Loucy (cell line): ENCODE results near the gene MVB12A.

Experiments used
- EZH2phosphoT487 ChIP-seq: fragments of 200-600 bp; IDR thresholded peaks from 2 replicates; pipeline ENCODE4 v1.6.1; 2018; ENCODE audit warnings: antibody characterized with exemption, mild to moderate bottlenecking, moderate library complexity, borderline replicate concordance
- TF ChIP-seq, protein P1 (sequence below): fragments of 200-600 bp; sonication (generic); conservative IDR thresholded peaks from 2 replicates; pipeline ENCODE4 v1.5.1; 2014; ENCODE audit warnings: mild to moderate bottlenecking, antibody characterized with exemption, low read length

DNA sequence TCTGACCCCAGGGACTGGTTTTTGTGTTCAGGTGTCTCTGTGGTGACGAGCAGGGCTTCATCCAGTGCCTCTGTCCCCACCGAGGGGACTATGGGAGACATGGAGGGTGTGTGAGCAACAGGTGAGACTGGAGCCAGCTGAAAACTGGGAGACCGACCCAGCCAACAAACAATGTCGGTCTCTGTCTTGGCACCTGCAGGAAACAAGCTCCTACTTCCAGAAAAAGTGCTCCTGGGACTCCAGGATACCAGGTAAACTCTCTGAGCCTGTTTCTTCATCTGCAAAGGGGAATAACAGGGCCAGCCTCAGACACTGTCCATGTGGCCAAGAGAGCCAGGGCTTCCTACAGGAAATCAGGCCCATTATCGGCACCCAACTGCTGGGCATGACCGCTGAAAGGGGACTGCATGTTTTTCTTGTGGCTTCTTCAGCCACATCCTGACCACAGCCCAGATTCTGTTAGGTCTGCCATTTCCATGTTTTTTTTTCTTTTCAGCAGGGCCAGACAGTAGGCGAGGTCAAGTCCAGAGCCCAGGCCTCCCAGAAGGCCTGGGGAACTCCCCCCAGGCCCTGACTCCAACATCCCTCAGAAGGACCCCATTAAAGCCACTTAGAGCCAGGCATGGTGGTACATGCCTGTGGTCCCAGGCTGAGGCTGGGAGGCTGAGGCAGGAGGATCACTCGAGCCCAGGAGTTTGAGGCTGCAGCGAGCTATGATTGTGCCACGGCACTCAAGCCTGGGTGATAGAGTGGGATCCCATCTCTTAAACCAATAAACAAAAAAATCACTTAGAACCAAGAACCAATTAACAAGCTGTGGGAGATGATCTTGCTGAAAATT is 13.6 kb upstream of the MVB12A start:
- TF ChIP-seq, protein P1, sequence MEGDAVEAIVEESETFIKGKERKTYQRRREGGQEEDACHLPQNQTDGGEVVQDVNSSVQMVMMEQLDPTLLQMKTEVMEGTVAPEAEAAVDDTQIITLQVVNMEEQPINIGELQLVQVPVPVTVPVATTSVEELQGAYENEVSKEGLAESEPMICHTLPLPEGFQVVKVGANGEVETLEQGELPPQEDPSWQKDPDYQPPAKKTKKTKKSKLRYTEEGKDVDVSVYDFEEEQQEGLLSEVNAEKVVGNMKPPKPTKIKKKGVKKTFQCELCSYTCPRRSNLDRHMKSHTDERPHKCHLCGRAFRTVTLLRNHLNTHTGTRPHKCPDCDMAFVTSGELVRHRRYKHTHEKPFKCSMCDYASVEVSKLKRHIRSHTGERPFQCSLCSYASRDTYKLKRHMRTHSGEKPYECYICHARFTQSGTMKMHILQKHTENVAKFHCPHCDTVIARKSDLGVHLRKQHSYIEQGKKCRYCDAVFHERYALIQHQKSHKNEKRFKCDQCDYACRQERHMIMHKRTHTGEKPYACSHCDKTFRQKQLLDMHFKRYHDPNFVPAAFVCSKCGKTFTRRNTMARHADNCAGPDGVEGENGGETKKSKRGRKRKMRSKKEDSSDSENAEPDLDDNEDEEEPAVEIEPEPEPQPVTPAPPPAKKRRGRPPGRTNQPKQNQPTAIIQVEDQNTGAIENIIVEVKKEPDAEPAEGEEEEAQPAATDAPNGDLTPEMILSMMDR: no peak
- no peak for TF ChIP-seq EZH2phosphoT487
